Measurements from ENCODE around the gene MOB2.

Gene MOB2

GRCh38 chr11:1484695-1485503 is 1.7 kb downstream of the MOB2 start:
- no peak for DNase-seq (ENCODE audit: low spot score)

GRCh38 chr11:1484061-1484671 is 2.4 kb downstream of the MOB2 start:
- DNase-seq (ENCODE audit: low spot score) = no peak

GRCh38 chr11:1483445-1483961 is 3.1 kb downstream of the MOB2 start:
- DNase-seq (ENCODE audit: low spot score) = no peak

GRCh38 chr11:1482581-1483444 is 3.8 kb downstream of the MOB2 start:
- DNase-seq (ENCODE audit: low spot score) = no peak

- no peak for DNase-seq (ENCODE audit: low spot score)
Measured at GRCh38 chr11:1481861-1482441, 4.6 kb downstream of the MOB2 start.

GRCh38 chr11:1481483-1481825 is 5.1 kb downstream of the MOB2 start:
- no peak for DNase-seq (ENCODE audit: low spot score)

- DNase-seq (ENCODE audit: low spot score) = no peak
Measured at GRCh38 chr11:1480555-1481482, 5.8 kb downstream of the MOB2 start.

- DNase-seq (ENCODE audit: low spot score) = no peak
Measured at GRCh38 chr11:1480191-1480554, 6.4 kb downstream of the MOB2 start.

GRCh38 chr11:1479678-1480118 is 6.9 kb downstream of the MOB2 start:
- DNase-seq (ENCODE audit: low spot score) = no peak

- no peak for DNase-seq (ENCODE audit: low spot score)
Measured at GRCh38 chr11:1479006-1479677, 7.4 kb downstream of the MOB2 start.

- DNase-seq (ENCODE audit: low spot score) = no peak
Measured at GRCh38 chr11:1478544-1478943, 8.0 kb downstream of the MOB2 start.

GRCh38 chr11:1478011-1478410 is 8.6 kb downstream of the MOB2 start:
- no peak for DNase-seq (ENCODE audit: low spot score)

GRCh38 chr11:1476940-1477736 is 9.4 kb downstream of the MOB2 start:
- DNase-seq (ENCODE audit: low spot score) = no peak

GRCh38 chr11:1475841-1476240 is 10.7 kb downstream of the MOB2 start:
- no peak for DNase-seq (ENCODE audit: low spot score)

- no peak for DNase-seq (ENCODE audit: low spot score)
Measured at GRCh38 chr11:1473786-1474185, 12.8 kb downstream of the MOB2 start.

GRCh38 chr11:1473011-1473628 is 13.5 kb downstream of the MOB2 start:
- DNase-seq (ENCODE audit: low spot score) = no peak

GRCh38 chr11:1472180-1473005 is 14.2 kb downstream of the MOB2 start:
- no peak for DNase-seq (ENCODE audit: low spot score)

- no peak for DNase-seq (ENCODE audit: low spot score)
Measured at GRCh38 chr11:1471736-1472135, 14.8 kb downstream of the MOB2 start.
